GM21786 (cell line): Measurements from ENCODE around the gene EGFLAM.

ENCODE experiments used
- ATAC-seq: cut with Tn5 transposase; IDR thresholded peaks from one replicate; pipeline ENCODE4 v1.9.1; 2021; ENCODE audit not compliant: unreplicated experiment

Gene EGFLAM

DNA sequence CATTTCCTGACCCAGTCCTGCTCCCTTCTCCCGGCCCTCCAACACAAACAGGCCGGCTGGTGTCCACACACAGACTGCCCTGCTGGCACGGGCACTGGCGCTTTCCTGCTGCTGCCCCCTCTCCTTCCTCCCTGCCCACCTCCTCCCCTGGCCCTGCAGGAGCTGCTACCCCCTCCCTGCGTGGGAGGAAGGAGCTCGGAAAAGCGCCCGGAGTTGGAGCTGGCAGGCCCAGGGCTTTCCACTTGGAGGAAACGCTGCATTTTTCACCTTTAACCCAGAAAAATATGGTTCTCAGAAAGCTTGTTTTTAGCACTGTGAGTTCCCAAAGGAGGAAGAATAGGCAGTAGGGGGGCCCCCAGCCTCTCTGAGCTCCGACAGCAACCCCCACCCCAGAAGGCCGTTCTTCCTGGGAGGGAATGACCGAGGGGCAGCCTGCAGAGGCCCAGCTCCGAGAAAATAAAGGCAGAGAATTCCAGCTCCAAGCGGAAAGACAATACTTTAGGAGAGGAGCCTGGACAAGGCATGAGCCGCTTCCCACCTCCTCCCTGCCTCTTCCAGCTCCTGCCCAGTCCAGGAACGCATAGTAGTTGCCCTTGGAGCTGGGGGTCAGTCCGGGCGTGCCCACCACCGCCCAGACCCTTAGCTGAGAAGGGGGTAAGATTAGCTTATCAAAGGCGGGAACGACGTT, 209.1 kb downstream of the EGFLAM start:
- ATAC-seq: no peak

- ATAC-seq: no peak
Measured at GRCh38 chr5:38468202-38468673, 209.9 kb downstream of the EGFLAM start.

- no peak for ATAC-seq
Measured at GRCh38 chr5:38468978-38469706, 210.8 kb downstream of the EGFLAM start.

DNA sequence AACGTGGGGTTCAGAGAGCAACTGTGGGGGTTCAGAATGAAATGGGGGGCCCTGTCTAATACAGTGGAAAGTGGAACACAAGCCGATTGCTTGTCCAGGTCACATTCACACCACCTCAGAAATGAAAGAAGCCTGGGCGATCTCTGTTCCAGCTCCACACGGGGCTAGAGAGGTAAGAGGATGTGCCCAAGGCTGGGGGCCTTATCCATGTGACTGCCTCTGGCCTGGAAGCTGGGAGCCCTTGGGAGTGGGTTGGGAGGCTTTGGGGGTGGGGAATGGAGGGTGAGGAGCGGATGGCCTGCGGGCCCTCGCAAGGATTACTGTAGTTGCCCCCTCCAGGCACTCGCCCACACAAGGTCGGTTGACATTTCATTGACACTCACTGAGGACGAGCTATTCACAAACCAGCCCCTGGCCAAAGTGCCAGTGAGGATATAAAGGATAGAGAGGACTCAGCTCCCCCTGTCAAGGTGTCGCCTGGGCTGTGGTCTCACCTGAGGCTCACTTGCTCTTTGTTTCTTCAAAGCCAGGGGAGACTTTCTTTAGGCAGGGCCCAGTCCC, 211.4 kb downstream of the EGFLAM start:
- ATAC-seq: no peak

GRCh38 chr5:38471709-38472108, 213.3 kb downstream of the EGFLAM start:
- no peak for ATAC-seq

DNA sequence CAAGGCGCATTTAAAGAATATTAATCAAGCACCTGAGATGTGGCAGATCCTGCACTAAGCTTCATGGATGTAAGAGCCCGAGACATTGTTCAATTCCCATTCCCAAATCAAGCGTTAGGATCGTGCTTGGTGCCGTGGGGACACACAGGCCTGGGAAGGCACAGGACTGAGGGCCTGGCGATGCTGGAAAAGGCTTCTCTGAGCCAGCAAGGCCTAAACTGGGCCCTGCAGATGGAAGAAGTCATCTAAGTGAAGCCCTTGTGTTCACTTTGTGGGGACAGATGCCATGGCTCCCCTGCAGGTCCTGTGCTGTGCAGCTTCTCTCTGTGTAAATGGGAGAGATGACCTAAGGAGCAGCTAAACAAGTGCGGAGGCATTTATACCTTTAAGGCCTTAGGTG, 214.2 kb downstream of the EGFLAM start:
- ATAC-seq: no peak

DNA sequence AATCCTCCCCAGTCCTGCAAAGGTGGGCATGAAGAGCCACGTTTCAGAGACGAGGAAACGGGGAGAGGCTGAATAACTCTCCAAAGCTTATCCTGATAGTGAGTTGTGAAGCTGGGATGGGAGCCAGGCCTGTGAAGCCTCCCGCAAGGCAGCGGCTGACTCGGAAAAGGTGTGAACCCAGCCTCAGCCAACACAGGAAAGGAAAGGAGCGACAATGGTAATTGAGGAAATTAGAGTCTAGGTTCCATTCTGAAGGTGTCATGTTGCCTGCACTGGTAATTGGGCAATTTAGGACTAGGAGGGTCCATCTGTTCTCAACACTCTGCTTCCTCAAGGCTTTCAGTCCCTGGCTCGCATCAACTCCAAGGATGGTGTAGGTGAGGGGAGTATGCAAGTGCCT, 214.6 kb downstream of the EGFLAM start:
- no peak for ATAC-seq

DNA sequence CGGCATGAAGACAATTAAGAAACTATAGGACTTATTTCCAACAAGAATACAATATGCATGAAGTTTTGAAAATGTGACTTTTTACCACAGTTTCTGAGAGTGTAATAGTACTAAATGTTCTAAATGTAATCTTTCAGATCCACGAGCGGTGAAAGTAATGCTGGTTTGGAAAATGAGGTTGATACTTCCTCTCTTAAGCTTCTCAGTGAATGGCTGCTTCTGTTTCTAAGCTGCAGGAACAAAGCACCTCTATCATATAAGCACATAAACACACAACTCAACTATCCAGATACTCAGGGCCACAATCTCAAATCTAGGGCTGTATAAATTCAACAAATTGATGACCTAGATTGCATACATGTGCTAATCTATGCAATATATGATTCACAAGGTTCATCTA, 219.8 kb downstream of the EGFLAM start:
- ATAC-seq: no peak

GRCh38 chr5:38478878-38479277, 220.5 kb downstream of the EGFLAM start:
- ATAC-seq: no peak

- no peak for ATAC-seq
Measured at GRCh38 chr5:38479315-38479904, 221.1 kb downstream of the EGFLAM start.

DNA sequence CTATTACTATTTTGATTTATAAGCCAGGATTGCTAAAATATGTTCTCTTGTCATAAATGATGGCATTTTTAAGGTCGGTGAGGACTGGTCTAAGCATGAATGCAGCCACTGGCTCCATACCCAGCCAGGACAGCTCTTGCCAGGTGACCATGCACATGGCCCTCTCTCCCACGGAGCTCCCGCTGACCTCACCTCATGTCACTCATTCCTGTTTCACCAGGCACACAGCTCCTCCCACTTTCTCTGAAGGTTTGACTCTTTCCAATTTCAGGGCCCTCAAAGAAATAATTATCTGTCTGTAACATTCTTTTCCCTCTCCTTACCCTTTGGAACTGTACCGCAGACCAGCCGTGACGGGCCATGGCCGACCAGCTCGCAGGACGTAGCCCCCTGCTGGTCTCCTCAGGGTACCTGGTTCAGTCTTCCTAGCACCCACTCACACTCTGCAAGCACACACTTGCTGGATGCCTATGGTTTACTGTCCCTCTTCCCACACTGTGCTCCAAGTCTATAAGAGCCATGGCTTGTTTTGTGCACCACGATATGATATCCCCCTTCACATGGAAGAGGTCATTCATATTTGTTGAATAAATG, 225.5 kb downstream of the EGFLAM start:
- ATAC-seq: no peak

DNA sequence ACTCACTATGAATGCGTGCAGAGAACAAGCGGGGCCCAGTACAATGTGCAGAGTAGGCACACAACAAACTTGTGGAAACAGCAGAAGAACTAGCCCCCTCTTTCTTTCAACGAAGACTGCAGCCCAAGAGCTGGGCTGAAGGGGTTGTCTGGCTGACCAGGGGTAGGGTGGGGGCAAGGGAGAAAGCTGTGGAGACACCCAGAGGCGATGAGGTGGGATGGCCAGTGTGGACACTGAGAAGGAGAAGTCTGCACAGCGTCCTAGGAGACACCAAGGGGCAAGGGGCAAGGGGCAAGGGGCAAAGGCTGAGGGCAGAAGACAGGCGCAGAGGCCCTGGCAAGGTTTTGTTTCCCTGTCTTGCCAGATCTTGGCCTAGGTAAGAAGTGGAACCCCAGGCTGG, 235.8 kb downstream of the EGFLAM start:
- ATAC-seq: no peak

- no peak for ATAC-seq
Measured at GRCh38 chr5:38494763-38495162, 236.4 kb downstream of the EGFLAM start.

GRCh38 chr5:38497946-38498345, 239.6 kb downstream of the EGFLAM start:
- no peak for ATAC-seq

GRCh38 chr5:38500573-38501260, 242.4 kb downstream of the EGFLAM start:
- no peak for ATAC-seq

- no peak for ATAC-seq
Measured at GRCh38 chr5:38506302-38506701, 247.9 kb downstream of the EGFLAM start.

- ATAC-seq: no peak
Measured at GRCh38 chr5:38509185-38509584, 250.8 kb downstream of the EGFLAM start.
